ENCODE measurements around the gene GAST. TPM values are rescaled to one million over a fixed set of nuclear protein-coding genes. Genes with fewer than 3 reads are reported as not detected.

GAST gene
- total and polyA plus RNA-seq, 10 of the 15 experiments (the other 5 are each of a cell fraction or from before 2014, with no cell fraction given) = not detected

- H3K4me3 ChIP-seq = no peak overlapping the region
- H3K9ac ChIP-seq (ENCODE audit: control insufficient read depth, insufficient read depth, low read length) = no peak overlapping the region
- CTCF ChIA-PET = interaction anchor here (1.0 to 2.9 kb wide), 4 partner anchors 60 to 441 kb away, joined by 3 to 17 read pairs (median 3); no protein-coding TSS in a partner anchor
- intact Hi-C loops (cut with micrococcal nuclease; ENCODE audit: unreplicated experiment) (no loop called here), in situ Hi-C loops (cut with MboI) (loop anchor here (5.0 kb wide), 1 partner anchor 62 kb away; no protein-coding TSS in a partner anchor)
- H3K36me3 ChIP-seq (ENCODE audit: control insufficient read depth in 2 of 2, insufficient read depth in 2 of 2, low read length in 1 of 2) = no peaks in the 10 kb centered on the region
- ATAC-seq (no peak), FAIRE-seq (no peak), DNase-seq (ENCODE audit: low read depth, low spot score) (no peak)
- H2AFZ ChIP-seq (ENCODE audit: control insufficient read depth, low read depth, low read length) = no peak overlapping the region
- H4K20me1 ChIP-seq (ENCODE audit: control insufficient read depth, insufficient read depth) = no peaks in the 10 kb centered on the region
- H3K9me3 ChIP-seq (replicated peaks; ENCODE audit: control insufficient read depth, insufficient read depth, low read length) = no peaks in the 10 kb centered on the region
- no peaks in the 10 kb centered on the region for H3K79me2 ChIP-seq (ENCODE audit: control insufficient read depth, insufficient read depth, low read length)
- BruUV-seq (replicated peaks) = no TSS peak
- peaks cover 3% of the 10 kb centered on the region; the same call in 1 of the 2 replicates for H3K4me1 ChIP-seq (ENCODE audit: control insufficient read depth, insufficient read depth, low read length)
- H3K27me3 ChIP-seq (replicated peaks in 1 of 2; ENCODE audit: control insufficient read depth in 2 of 2, insufficient read depth in 2 of 2, low read length in 1 of 2) = peaks cover 2 to 4% of the 10 kb centered on the region in 2 experiments; a peak in 1 of 4 replicates
- RAD21 ChIA-PET (ENCODE audit: unreplicated experiment) = no interaction called here
- SMC1A ChIA-PET (ENCODE audit: uncharacterized antibody, unreplicated experiment) = no interaction called here
- no peak overlapping the region for H3K4me2 ChIP-seq (ENCODE audit: control insufficient read depth, insufficient read depth)
- no peak overlapping the region for H3K27ac ChIP-seq (ENCODE audit: control insufficient read depth, insufficient read depth)
- WGBS (ENCODE audit: insufficient coverage, insufficient replicate concordance, low lambda C conversion rate, missing lambda C conversion rate) = 37% methylated on average over 5 of the region's 5 CpGs
- POLR2A ChIA-PET = no interaction called here
- TF ChIP-seq IRF3 (IDR thresholded peaks at IDR 0.05) (no peak), BCL3 (IDR thresholded peaks at IDR 0.05; ENCODE audit: borderline replicate concordance, insufficient read depth, low read depth, low read length, poor library complexity, severe bottlenecking) (no peak), IKZF1 (conservative IDR thresholded peaks at IDR 0.05) (no peak), NFYB (IDR thresholded peaks at IDR 0.05; ENCODE audit: insufficient read depth, low read depth, low read length) (no peak), PAX5 (IDR thresholded peaks at IDR 0.05; ENCODE audit: borderline replicate concordance, low read depth, low read length) (no peak), FOS (IDR thresholded peaks at IDR 0.05; ENCODE audit: borderline replicate concordance, extremely low read depth, insufficient read length) (no peak), REST (IDR thresholded peaks at IDR 0.05; ENCODE audit: low read depth, low read length) (no peak), HCFC1 (IDR thresholded peaks at IDR 0.05; ENCODE audit: low read length) (no peak), STAT1 (conservative IDR thresholded peaks at IDR 0.05) (no peak), NBN (IDR thresholded peaks at IDR 0.05) (no peak), ELK1 (IDR thresholded peaks at IDR 0.05; ENCODE audit: low read depth, low read length) (no peak), HDAC2 (IDR thresholded peaks at IDR 0.05) (no peak), SMC3 (IDR thresholded peaks at IDR 0.05; ENCODE audit: borderline replicate concordance, low read length) (no peak), ZBTB40 (IDR thresholded peaks at IDR 0.05; ENCODE audit: borderline replicate concordance) (no peak)
These were observed 28.4 kb downstream of the GAST start for GRCh38 chr17:41740506-41740905.

Data from GM12878 (cell line).